Activated effector memory CD4-positive, alpha-beta T cell treated with Interleukin-2 at 50 U/mL for 16 hours (primary cell): ENCODE results near the gene L3MBTL4.

Source experiments
- DNase-seq: peaks from one replicate; pipeline ENCODE4 v3.0.0-alpha.2; 2020

Gene L3MBTL4

DNA sequence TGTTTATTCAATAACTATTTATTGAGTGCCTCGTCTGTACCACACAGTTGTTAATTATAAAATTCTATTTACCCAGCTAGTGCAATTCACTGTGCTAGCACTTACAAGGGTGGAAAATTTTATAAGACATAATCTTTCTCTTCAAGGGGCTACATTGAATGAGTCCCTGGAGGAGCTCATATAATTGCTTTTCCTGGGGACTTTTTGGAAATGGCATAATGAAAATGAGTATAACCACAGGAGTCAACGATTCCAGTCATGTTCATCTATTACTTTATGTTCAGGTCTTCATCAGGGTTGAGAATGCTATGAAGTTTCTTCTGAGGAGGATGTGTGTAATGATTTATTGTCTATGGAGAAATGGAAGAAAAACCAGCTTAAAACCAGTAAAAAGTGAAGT lies 466.5 kb downstream of the L3MBTL4 start:
- DNase-seq: no peak

GRCh38 chr18:5944448-5944847 lies 470.3 kb downstream of the L3MBTL4 start:
- no peak for DNase-seq

DNA sequence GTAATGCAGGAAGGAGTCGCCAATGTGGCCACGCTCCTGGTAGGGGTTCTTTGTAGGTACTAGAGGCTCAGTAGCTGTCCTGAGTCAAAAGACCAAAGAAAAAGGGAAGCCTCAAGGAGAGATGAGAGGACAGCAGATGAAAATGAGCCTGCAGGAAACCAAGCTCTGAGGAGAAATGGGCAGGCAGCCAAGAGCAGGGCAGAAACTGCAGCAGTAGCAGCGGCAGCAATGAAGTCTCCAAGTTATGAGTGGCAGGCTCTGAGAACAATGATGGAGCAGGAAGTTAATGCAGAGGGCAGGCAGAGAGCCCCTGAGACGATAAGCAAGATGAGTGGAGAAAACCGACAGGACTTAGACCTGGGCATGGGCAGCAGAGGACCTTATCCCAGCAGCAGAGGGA lies 471.2 kb downstream of the L3MBTL4 start:
- DNase-seq: no peak

- no peak for DNase-seq
Observed at GRCh38 chr18:5942591-5942990, 472.1 kb downstream of the L3MBTL4 start.

DNA sequence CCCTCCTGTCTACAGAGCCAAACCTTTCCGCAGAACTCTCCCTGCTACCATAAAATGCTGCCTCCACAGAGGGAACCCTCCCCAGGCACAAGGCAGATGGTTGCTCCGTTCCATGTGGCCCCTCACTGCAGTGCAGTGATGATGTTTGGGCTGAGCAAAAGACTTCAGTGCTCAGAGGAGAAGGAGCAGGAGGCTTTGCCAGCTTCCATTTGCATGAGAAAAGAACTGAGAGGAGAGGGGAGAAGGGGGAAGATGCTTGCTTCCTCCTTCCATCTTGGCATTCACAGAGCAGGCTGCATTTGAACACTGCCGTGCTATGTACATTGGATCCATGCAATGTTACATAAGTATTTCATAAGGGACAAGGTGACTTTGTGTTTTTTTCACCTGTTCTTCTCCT lies 472.8 kb downstream of the L3MBTL4 start:
- DNase-seq: no peak

GRCh38 chr18:5939801-5940667 lies 474.7 kb downstream of the L3MBTL4 start:
- DNase-seq: no peak

- no peak for DNase-seq
Observed at GRCh38 chr18:5937795-5938194, 476.9 kb downstream of the L3MBTL4 start.

GRCh38 chr18:5937121-5937520 lies 477.6 kb downstream of the L3MBTL4 start:
- DNase-seq: no peak

DNA sequence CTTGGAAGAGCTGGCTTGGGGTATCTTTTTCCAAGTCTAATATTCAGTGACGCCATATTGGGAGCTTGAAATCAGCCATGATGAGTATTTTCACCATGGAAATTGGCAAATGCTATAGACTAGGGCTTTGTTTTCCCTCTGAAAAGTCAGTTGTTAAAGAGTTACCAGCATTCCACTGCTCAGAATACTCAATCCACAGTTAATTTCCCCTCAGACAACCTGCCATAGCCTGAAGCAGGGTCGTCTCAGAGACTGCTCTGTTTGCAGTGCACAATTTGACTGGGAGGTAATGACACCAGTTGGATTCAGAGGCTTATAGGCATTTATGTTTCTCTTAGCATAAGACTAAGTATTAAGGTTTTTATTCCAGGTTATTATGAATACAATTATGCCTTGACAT lies 483.9 kb downstream of the L3MBTL4 start:
- no peak for DNase-seq

DNA sequence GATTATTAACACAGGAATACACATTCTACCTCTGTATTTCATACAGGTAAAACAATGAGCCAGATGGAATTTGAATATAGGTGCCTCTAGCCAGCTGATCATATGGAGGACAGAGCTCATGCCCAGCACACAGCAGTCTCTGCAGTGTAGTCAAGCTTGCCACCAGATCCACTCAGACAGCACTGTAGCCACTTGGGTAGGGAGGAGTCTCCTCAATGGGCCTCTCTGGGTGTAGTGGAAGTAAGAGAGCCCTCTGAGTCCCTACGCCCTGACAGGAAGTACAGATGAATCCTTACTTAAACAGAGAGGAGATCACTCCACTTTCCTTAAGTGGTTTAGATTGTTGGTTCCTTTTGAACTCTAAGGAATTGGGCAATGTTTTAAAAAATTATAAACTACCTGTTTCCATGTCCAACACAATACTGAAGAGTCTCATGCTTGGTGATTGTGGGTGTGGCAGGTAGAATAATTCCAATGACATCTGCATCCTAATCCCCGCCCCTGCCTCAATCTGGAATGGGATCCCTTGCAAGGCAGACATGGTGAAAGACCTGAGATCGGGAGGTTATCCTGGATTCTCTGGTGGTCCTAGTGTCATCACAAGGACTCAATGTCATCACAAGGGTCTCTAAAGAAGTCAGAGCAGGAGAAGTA lies 496.4 kb downstream of the L3MBTL4 start:
- DNase-seq: no peak

GRCh38 chr18:5914951-5915350 lies 499.8 kb downstream of the L3MBTL4 start:
- DNase-seq: no peak

DNA sequence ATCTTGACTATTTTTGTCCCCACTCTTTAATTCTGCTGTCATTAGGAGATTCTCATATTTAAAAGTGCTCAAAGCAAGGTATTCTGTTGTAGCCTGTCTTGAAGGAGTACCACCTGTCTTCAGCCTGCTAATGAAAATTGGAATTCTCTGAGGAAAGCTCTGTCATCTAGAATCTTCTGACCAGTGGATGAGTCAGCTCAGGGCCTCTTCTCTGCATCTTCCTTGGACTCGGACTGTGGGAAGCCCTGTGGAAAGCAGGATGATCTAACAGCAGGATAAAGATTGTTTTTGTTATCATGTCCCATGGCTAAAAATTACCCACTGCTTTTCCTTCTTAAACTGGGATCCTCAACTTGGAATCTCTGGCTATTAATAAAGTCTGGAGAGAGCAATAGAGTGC lies 500.7 kb downstream of the L3MBTL4 start:
- no peak for DNase-seq

GRCh38 chr18:5912566-5912965 lies 502.1 kb downstream of the L3MBTL4 start:
- DNase-seq: no peak

DNA sequence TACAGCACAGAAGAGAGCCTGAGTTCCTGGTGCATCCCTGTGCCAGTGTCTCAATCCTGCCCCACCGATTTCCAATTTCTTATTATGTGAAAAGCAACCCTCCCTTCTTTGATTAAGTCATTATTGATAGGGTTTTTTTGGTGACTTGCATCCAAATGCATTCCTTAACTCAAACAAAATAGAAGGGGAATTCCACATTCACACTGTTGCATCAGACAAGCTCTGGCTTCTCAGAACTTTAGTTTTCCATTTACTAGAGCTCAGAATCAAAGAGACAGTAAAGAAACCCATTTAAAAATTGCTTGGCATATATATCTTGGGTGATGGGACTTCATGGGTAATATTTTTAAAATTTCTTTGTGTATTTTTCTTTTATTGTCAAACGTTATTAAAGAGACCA lies 505.6 kb downstream of the L3MBTL4 start:
- DNase-seq: no peak
